HG02970 (cell line): ENCODE measurements around the gene APOLD1.
"Not testable (repeated sequence)": the region's sequence is repeated elsewhere in the genome, so short reads cannot be mapped to it uniquely, and the experiment has no call there.

ENCODE experiments used
- ATAC-seq: cut with Tn5 transposase; IDR thresholded peaks from one replicate; pipeline ENCODE4 v1.9.1; 2021; ENCODE audit warnings: mild to moderate bottlenecking, moderate library complexity, moderate number of reproducible peaks; ENCODE audit not compliant: unreplicated experiment, low FRiP score

Gene APOLD1

GRCh38 chr12:12784116-12784515 is 1.3 kb upstream of the APOLD1 start:
- no peak for ATAC-seq

- ATAC-seq = no peak
These were observed 869 bp downstream of the APOLD1 start for GRCh38 chr12:12786351-12786705.

GRCh38 chr12:12786706-12787601 is 1.5 kb downstream of the APOLD1 start:
- ATAC-seq = peak; percentile 79

- ATAC-seq = no peak
These were observed 2.7 kb downstream of the APOLD1 start for GRCh38 chr12:12788131-12788530.

- ATAC-seq = peak; percentile 39
These were observed 3.4 kb downstream of the APOLD1 start for GRCh38 chr12:12788675-12789368.

- ATAC-seq = no peak
These were observed 5.5 kb downstream of the APOLD1 start for GRCh38 chr12:12790956-12791355.

- no peak for ATAC-seq
These were observed 6.4 kb downstream of the APOLD1 start for GRCh38 chr12:12791756-12792369.

GRCh38 chr12:12792421-12792820 is 7.0 kb downstream of the APOLD1 start:
- ATAC-seq = no peak

- no peak for ATAC-seq
These were observed 9.2 kb downstream of the APOLD1 start for GRCh38 chr12:12794686-12795085.

GRCh38 chr12:12796171-12796570 is 10.7 kb downstream of the APOLD1 start:
- no peak for ATAC-seq

- no peak for ATAC-seq
These were observed 11.7 kb downstream of the APOLD1 start for GRCh38 chr12:12796928-12797793.

- ATAC-seq = no peak
These were observed 12.3 kb downstream of the APOLD1 start for GRCh38 chr12:12797794-12798152.

- ATAC-seq = no peak
These were observed 13.0 kb downstream of the APOLD1 start for GRCh38 chr12:12798480-12798879.

- no peak for ATAC-seq
These were observed 13.9 kb downstream of the APOLD1 start for GRCh38 chr12:12799163-12799920.

- no peak for ATAC-seq
These were observed 15.1 kb downstream of the APOLD1 start for GRCh38 chr12:12800406-12801180.

- ATAC-seq = not testable (repeated sequence)
These were observed 16.2 kb downstream of the APOLD1 start for GRCh38 chr12:12801656-12802055.

- ATAC-seq = peak; percentile 72
These were observed 17.7 kb downstream of the APOLD1 start for GRCh38 chr12:12803186-12803585.

GRCh38 chr12:12804011-12804410 is 18.6 kb downstream of the APOLD1 start:
- no peak for ATAC-seq

GRCh38 chr12:12804432-12804886 is 19.0 kb downstream of the APOLD1 start:
- ATAC-seq = no peak
